AG04450 (cell line): ENCODE measurements around the gene A4GNT. TPM values are rescaled to one million over a fixed set of nuclear protein-coding genes. Genes with fewer than 3 reads are reported as not detected.

Source experiments
- CTCF ChIA-PET: fragments of 300-600, 350-600 bp; formaldehyde crosslinking; extraction: SDS; loops from one replicate; lab custom pipeline; 2022; ENCODE audit warnings: antibody characterized with exemption, inconsistent platforms; lab: Charles Lee
- POLR2A ChIA-PET: fragments of 350-600 bp; formaldehyde crosslinking; extraction: SDS; loops from one replicate; lab custom pipeline; 2021; ENCODE audit warnings: antibody characterized with exemption, inconsistent platforms; lab: Yijun Ruan, JAX
- DNase-seq: peaks from one replicate; pipeline ENCODE4 v3.0.0-alpha.2; 2011; ENCODE audit warnings: low read depth, low spot score
- H3K27ac ChIP-seq: one replicate; pipeline ENCODE4 v1.5.1; 2012; ENCODE audit warnings: low read depth, low read length, control low read depth
- H3K27me3 ChIP-seq: one replicate; pipeline ENCODE4 v1.6.0; 2012; ENCODE audit warnings: low read length; ENCODE audit not compliant: control insufficient read depth, insufficient read depth
- H3K4me3 ChIP-seq: 2 replicates; pipeline ENCODE4 v1.5.1; 2011; ENCODE audit warnings: mild to moderate bottlenecking, low read depth, low read length, control low read depth
- H3K9me3 ChIP-seq: 2 replicates; pipeline ENCODE4 v1.5.1; 2012; ENCODE audit warnings: low read length; ENCODE audit not compliant: control insufficient read depth, insufficient read depth
- CTCF ChIP-seq: IDR thresholded peaks from 2 replicates; pipeline ENCODE4 v1.5.1; 2011; ENCODE audit warnings: low read depth, low read length, control low read depth, inconsistent platforms
- polyA plus RNA-seq: library from polyadenylated mRNA; depleted of rRNA; stranded (reverse); fragments of >200 nt; gene quantifications from 2 replicates; pipeline ENCODE4 v1.2.3, GENCODE V29; 2011

Gene A4GNT
- polyA plus RNA-seq, 1 experiment, result not detected

- ChIA-PET POLR2A (interaction anchor here (1.5 kb wide), 1 partner anchor 9 kb away, joined by 7 read pairs; the partner anchor contains the start of gene DZIP1L), CTCF (interaction anchor here (1.3 kb wide), 1 partner anchor 55 kb away, joined by 3 read pairs; no protein-coding TSS in a partner anchor)
- DNase-seq, result no peak
These were observed 8.0 kb downstream of the A4GNT start for GRCh38 chr3:138124188-138124587.

GRCh38 chr3:138119423-138119766, 12.8 kb downstream of the A4GNT start:
- TF ChIP-seq CTCF, result no peak
- Histone ChIP-seq H3K4me3 (no peak overlapping the region), H3K27ac (no peak overlapping the region), H3K27me3 (no peaks in the 10 kb centered on the region), H3K9me3 (no peaks in the 10 kb centered on the region)
- ChIA-PET POLR2A (interaction anchor here (0.7 kb wide), 1 partner anchor 68 kb away, joined by 3 read pairs; the partner anchor contains the start of gene ARMC8), CTCF (interaction anchor here (0.7 to 9.8 kb wide), 17 partner anchors 8 to 472 kb away, joined by 3 to 202 read pairs (median 11); partner anchors contain the start of gene A4GNT)
- no peak for DNase-seq

More at GRCh38 chr3:138124188-138124587, 8.0 kb downstream of the A4GNT start:
- Histone ChIP-seq H3K9me3 (no peaks in the 10 kb centered on the region; the same call in 1 of the 2 replicates), H3K27ac (no peak overlapping the region), H3K4me3 (no peak overlapping the region), H3K27me3 (no peaks in the 10 kb centered on the region)
- no peak for TF ChIP-seq CTCF

- Histone ChIP-seq H3K9me3 (no peaks in the 10 kb centered on the region), H3K27ac (no peak overlapping the region), H3K4me3 (no peak overlapping the region), H3K27me3 (no peaks in the 10 kb centered on the region)
- peak; percentile 88 for TF ChIP-seq CTCF
- peak; percentile 29 for DNase-seq
- ChIA-PET POLR2A (interaction anchor here (0.7 kb wide), 1 partner anchor 69 kb away, joined by 3 read pairs; the partner anchor contains the start of gene ARMC8), CTCF (interaction anchor here (0.6 to 9.8 kb wide), 32 partner anchors 8 to 1763 kb away, joined by 3 to 202 read pairs (median 5); partner anchors contain the start of genes A4GNT and DBR1)
These were observed 13.4 kb downstream of the A4GNT start for GRCh38 chr3:138118612-138119422.

- Histone ChIP-seq H3K9me3 (no peaks in the 10 kb centered on the region), H3K27me3 (no peaks in the 10 kb centered on the region), H3K4me3 (peak within 1 kb of the TSS; percentile 96), H3K27ac (peak within 1 kb of the TSS; percentile 94)
- POLR2A ChIA-PET, result interaction anchor here (0.9 to 3.0 kb wide), 4 partner anchors 10 to 59 kb away, joined by 3 to 20 read pairs (median 6); partner anchors contain the start of gene DBR1
- peak; percentile 36 for DNase-seq
- peak; percentile 30 for TF ChIP-seq CTCF
- CTCF ChIA-PET, result interaction anchor here (0.6 to 9.8 kb wide), 10 partner anchors 10 to 319 kb away, joined by 3 to 202 read pairs (median 4); partner anchors contain the start of genes A4GNT and ESYT3
These were observed 16.9 kb downstream of the A4GNT start, which contains the start of gene DZIP1L for GRCh38 chr3:138114988-138115971. Gene DZIP1L, minus strand, starts transcription at chr3:138115608. Its CDS starts 11,637 bp downstream, at chr3:138103971.
